HEK293T (cell line): ENCODE measurements around the gene HOXA9.

ENCODE experiments used
- BHLHE40 ChIP-seq: fragments of 450-650 bp; IDR thresholded peaks from 2 replicates; pipeline ENCODE4 v1.6.1; 2016; ENCODE audit warnings: mild to moderate bottlenecking, moderate library complexity, borderline replicate concordance
- CTBP1 ChIP-seq: fragments of 450-650 bp; IDR thresholded peaks from 2 replicates; pipeline ENCODE4 v1.6.1; 2016; ENCODE audit warnings: borderline replicate concordance
- ELF4 ChIP-seq: fragments of 450-650 bp; IDR thresholded peaks from 2 replicates; pipeline ENCODE4 v1.6.1; 2017; ENCODE audit warnings: antibody characterized with exemption
- FOXA1 ChIP-seq: fragments of 450-650 bp; IDR thresholded peaks from 2 replicates; pipeline ENCODE4 v1.6.1; 2016; ENCODE audit warnings: mild to moderate bottlenecking
- FOXM1 ChIP-seq: fragments of 450-650 bp; IDR thresholded peaks from 2 replicates; pipeline ENCODE4 v1.6.1; 2017; ENCODE audit warnings: mild to moderate bottlenecking, borderline replicate concordance
- LEF1 ChIP-seq: fragments of 450-650 bp; IDR thresholded peaks from 2 replicates; pipeline ENCODE4 v1.6.1; 2017; ENCODE audit warnings: mild to moderate bottlenecking, borderline replicate concordance
- NFRKB ChIP-seq: fragments of 450-650 bp; IDR thresholded peaks from 2 replicates; pipeline ENCODE4 v1.6.1; 2016; ENCODE audit warnings: mild to moderate bottlenecking, moderate library complexity
- ZNF384 ChIP-seq: fragments of 450-650 bp; IDR thresholded peaks from 2 replicates; pipeline ENCODE4 v1.6.1; 2016
- TF ChIP-seq, protein P1 (sequence below): fragments of 450-650 bp; IDR thresholded peaks from 2 replicates; pipeline ENCODE4 v1.6.1; 2016

DNA sequence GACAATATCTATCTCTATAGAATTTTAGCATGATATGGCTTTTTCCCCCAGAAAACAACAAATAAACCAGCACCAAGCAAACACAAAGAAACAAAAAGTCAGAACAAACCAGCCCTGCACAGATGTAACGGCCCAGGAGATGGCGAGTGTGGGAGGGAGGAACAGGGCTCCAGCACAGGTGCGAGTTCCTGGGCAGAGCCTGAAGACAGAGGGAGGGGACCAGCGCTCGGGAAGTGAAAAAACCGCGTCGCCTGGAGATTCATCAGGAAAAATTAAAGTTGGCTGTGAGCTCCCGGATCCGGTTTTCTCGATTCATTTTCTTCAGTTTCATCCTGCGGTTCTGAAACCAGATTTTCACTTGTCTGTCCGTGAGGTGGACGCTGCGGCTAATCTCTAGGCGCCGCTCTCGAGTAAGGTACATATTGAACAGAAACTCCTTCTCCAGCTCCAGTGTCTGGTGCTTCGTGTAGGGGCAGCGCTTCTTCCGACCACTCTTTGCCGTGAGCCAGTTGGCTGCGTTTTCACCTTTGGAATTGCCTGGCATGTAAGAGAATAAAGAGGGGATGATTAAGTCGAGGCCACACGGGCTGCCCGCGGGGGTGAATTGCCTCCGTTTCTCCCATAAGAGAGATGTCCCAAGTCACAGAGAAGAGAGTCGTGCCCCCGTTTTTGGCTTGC lies 6.4 kb upstream of the HOXA9 start:
- TF ChIP-seq FOXA1: no peak
- no peak for TF ChIP-seq BHLHE40
- no peak for TF ChIP-seq FOXM1
- TF ChIP-seq NFRKB: no peak
- no peak for TF ChIP-seq ZNF384
- TF ChIP-seq, protein P1, sequence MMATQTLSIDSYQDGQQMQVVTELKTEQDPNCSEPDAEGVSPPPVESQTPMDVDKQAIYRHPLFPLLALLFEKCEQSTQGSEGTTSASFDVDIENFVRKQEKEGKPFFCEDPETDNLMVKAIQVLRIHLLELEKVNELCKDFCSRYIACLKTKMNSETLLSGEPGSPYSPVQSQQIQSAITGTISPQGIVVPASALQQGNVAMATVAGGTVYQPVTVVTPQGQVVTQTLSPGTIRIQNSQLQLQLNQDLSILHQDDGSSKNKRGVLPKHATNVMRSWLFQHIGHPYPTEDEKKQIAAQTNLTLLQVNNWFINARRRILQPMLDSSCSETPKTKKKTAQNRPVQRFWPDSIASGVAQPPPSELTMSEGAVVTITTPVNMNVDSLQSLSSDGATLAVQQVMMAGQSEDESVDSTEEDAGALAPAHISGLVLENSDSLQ: no peak
- no peak for TF ChIP-seq CTBP1
- TF ChIP-seq LEF1: no peak
- TF ChIP-seq ELF4: no peak
